ENCODE data around the gene PKNOX2.

DNA sequence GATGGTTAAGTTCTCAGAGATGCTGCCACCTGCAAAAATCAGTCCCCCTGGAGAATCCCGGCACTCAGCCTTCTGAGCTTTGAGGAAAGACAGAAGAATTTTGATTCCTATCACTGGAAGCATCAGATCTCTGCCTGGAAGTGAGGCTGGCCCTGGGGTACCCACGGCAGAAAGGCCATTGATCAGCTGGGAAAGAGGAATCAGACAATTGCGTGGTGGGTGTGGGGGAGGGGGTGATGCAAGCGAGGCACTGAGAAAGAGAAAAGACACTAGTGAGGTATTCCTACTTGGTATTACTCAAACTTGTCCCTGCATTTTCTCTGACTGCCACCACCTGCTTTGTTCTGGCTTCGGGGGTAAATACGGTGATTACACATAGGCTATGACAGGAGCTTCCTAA, 235.4 kb downstream of the PKNOX2 start:
- no peak for TF ChIP-seq POLR2AphosphoS5 (IDR thresholded peaks at IDR 0.05; ENCODE audit: low read depth, low read length)
- TF ChIP-seq SIN3A (IDR thresholded peaks at IDR 0.05; ENCODE audit: borderline replicate concordance, insufficient read depth, low read length), result no peak
- TF ChIP-seq, protein P1, sequence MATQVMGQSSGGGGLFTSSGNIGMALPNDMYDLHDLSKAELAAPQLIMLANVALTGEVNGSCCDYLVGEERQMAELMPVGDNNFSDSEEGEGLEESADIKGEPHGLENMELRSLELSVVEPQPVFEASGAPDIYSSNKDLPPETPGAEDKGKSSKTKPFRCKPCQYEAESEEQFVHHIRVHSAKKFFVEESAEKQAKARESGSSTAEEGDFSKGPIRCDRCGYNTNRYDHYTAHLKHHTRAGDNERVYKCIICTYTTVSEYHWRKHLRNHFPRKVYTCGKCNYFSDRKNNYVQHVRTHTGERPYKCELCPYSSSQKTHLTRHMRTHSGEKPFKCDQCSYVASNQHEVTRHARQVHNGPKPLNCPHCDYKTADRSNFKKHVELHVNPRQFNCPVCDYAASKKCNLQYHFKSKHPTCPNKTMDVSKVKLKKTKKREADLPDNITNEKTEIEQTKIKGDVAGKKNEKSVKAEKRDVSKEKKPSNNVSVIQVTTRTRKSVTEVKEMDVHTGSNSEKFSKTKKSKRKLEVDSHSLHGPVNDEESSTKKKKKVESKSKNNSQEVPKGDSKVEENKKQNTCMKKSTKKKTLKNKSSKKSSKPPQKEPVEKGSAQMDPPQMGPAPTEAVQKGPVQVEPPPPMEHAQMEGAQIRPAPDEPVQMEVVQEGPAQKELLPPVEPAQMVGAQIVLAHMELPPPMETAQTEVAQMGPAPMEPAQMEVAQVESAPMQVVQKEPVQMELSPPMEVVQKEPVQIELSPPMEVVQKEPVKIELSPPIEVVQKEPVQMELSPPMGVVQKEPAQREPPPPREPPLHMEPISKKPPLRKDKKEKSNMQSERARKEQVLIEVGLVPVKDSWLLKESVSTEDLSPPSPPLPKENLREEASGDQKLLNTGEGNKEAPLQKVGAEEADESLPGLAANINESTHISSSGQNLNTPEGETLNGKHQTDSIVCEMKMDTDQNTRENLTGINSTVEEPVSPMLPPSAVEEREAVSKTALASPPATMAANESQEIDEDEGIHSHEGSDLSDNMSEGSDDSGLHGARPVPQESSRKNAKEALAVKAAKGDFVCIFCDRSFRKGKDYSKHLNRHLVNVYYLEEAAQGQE (IDR thresholded peaks at IDR 0.05; ENCODE audit: insufficient read depth in 1 of 2, low read depth in 2 of 2, low read length in 2 of 2), result no peak
- no peak for TF ChIP-seq TAF1 (IDR thresholded peaks at IDR 0.05; ENCODE audit: borderline replicate concordance, insufficient read depth, low read length)
- no peak for TF ChIP-seq FOXP2 (optimal IDR thresholded peaks at IDR 0.05; ENCODE audit: borderline replicate concordance, extremely low read depth, extremely low read length, insufficient read depth)
